ENCODE results near the gene PTH2.
"Not testable (repeated sequence)": the region's sequence is repeated elsewhere in the genome, so short reads cannot be mapped to it uniquely, and the experiment has no call there.

Gene PTH2, protein sequence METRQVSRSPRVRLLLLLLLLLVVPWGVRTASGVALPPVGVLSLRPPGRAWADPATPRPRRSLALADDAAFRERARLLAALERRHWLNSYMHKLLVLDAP

DNA sequence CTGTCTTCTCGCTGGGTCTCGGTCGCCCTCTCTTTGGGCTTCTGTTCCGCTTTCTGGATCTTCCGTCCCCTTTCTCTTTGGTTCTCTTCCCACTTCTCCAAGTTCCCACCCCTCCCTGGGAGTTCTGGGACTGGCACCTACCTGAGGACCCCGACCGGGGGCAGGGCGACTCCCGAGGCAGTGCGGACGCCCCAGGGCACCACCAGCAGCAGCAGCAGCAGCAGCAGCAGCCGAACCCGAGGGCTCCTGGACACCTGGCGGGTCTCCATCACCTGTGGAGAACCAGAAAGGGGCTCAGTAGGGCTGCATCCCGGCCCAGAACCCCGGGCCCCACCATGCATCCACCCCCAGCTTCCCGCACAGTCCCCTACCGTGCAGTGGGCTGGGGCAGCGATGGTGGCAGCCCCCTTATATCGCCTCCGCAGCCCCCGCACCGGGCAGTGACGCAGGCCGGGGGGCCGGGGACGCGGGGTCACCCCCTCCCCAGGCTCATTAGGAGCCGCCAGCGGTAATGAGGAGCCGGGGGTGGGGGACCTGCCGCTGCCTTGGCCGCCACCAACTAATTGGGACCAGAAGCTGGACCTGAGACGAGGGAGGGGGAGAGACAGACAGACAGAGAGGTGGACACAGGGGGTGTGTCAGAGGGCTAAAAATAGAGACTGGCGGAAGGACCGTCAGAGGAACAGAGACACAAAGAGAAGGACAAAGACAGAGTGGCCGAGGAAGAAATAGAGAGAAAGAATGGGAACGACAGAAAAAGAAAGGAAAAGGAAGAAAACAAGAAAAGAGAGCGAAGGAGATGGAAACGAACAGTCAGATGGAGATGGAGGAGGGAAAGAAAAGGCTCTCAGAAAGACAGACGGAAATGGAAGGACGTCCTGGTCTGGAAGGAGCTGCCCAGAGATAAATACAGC is at the start of gene PTH2:
PTH2 (minus strand) TSS at position 371 of the 914 bp plus-strand sequence; CDS start at position 269, 102 bp downstream.
- no peak for DNase-seq

DNA sequence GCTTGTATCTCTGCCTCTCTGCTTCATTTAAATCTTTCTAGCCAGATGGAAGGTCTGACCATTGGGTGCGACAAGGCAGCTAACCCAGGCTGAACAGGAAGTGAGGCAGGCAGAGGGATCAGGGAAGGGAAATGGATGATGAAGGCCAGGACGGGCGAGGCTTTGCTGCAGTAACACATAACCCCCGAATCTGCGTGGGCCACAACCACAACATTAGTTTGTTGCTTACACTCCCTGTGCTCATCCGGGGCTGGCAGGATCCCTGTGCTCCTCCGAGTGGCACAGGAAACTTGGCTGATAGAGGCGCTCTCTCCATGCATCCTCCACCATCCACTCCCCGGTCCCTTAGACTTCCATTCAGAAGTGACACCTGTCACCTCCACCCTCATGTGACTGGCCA is 49.7 kb upstream of the PTH2 start:
- no peak for DNase-seq

DNA sequence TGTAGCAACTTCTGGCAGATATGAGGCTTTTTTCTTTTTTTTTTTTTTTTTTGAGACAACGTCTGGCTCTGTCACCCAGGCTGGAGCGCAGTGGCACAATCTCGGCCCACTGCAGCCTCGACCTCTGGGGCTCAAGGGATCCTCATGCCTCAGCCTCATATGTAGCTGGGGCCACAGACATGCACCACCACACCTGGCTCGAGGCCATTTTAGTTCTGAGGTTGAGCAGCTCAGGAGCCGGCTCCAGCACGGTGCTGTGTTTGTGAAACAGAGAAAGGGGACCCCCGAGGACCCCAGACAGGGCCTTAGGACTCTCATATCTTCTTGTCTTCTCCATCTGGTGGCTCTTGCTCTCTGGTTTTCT is 47.4 kb upstream of the PTH2 start:
- DNase-seq, result no peak

DNA sequence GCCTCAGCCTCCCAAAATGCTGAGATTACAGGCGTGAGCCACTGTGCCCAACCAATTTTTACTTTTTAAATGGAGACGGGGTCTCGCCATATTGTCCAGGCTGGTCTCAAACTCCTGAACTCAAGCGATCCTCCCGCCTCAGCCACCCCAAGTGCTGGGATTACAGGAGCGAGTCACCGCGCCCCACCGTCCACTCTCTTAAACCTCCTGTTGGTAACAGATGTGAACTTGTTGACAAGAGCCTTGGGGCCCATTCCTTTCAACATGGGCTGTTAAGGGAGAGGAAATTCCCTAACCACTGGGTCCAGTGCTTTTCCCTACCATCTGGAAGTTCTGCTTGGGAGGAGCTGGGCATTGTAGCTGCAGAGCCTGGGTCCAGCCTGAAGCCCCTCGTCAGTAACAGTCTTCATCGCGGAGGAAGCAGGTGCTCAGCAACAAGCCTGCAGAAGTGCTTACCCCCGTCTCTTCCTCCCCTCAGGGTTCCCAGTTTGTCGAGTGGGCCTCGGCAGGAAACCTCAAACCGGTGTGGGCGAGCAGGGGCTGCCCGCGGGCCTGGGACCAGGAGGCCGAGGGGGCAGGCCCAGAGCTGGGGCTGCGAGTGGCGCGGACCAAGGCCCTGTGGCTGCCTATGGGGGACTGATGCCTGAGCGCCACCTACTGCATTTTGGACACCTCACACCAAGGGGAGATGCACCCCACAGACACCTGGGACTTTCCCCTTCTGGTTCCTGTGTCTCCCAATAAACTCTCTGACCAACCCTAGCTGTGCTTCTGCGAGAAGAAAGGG is 46.8 kb upstream of the PTH2 start:
- DNase-seq, result no peak

DNA sequence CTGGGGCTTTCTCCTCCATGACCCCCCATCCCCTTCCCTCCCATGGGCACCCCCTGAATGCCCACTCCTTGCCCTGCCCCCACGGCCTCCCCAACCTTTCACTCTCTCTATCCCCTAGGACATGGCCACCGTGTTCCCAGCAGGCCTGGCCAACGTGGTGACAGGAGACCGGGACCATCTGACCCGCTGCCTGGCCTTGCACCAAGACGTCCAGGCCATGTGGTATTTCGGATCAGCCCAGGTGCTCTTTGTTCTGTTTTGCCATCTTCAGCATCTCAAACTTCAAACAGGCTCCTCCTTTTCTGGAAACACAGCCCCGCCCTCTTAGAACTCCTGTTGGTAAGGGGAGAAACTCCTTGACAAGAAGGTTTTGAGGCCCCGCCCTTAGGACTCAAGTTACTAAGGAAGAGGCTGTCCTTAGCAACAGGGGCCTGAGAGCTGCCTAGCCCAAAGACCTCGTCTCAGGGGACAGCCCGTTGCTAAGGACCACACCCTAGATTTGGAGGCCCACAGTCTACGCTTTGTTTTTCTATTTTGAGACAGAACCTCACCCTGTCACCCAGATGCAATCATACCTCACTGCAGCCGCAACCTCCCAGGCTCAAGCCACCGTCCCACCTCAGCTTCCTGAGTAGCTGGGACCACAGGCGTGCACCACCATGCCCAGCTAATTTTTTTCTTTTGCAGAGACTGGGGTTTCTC is 45.7 kb upstream of the PTH2 start:
- no peak for DNase-seq

DNA sequence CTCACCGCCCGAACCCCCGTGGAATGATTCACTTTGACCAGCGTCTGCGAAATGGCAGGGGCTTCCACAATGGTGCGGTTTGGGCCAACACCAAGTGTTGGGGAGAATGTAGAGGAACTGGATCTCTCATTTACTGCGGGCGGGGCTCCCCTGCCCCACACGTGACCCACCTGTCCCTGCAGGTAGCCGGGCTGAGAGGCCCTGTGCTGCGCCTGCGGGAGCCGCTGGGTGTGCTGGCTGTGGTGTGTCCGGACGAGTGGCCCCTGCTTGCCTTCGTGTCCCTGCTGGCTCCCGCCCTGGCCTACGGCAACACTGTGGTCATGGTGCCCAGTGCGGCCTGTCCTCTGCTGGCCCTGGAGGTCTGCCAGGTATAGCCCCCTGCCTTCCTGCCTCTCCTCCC is 45.0 kb upstream of the PTH2 start:
- no peak for DNase-seq

DNA sequence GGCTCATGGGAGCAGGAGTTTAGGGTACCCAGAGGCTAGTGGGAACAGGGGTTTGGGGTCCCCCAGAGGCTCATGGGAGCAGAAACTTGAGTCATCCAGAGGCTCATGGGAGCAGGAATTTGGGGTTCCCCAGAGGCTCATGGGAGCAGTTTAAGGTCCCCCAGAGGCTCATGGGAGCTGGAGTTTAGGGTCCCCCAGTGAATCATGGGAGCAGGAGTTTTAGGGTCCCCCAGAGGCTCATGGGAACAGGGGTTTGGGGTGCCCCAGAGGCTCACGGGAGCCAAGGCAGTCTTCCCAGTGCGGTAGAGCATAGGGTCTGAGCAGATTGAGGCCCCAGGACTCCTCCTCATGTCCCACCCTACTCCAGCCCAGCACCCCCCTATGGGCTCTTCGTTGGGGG is 42.1 kb upstream of the PTH2 start:
- DNase-seq, result no peak

DNA sequence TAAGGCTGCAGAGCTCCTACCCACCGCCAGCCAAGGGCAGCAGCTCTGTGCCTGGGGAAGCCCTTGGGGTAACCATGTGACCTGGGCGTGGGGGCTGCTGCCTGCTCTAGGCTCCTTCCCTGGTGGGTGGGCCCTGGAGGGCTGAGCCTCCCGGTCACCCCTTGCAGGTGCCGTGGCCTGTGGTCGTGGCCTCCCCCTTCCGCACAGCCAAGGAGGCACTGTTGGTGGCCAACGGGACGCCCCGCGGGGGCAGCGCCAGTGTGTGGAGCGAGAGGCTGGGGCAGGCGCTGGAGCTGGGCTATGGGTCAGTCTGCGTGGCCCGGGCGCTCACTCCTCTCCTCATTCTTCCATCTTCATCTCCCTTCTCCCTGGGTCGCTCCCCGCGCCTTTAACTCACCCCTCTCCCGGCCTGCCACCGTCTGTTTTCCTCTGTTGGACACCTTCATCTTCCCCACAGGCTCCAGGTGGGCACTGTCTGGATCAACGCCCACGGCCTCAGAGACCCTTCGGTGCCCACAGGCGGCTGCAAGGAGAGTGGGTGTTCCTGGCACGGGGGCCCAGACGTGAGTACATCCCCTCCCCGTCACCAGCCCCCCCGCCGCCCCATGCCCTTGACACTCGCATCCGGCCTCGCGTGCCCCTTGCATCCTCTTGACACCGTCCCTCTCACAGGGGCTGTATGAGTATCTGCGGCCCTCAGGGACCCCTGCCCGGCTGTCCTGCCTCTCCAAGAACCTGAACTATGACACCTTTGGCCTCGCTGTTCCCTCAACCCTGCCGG is 40.9 kb upstream of the PTH2 start:
- DNase-seq, result no peak

DNA sequence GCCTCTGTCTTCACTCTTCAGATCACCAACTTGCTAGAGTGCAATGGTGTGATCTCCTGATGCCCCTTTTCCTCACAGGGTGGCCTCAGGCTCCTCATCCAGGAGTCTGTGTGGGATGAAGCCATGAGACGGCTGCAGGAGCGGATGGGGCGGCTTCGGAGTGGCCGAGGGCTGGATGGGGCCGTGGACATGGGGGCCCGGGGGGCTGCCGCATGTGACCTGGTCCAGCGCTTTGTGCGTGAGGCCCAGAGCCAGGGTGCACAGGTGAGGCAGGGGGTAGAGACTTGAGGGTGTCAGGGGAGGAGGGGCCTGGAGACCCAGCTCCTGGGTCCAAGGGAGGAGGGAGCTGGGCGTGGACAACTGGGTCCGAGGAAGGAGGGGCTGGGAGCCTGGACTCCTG is 39.3 kb upstream of the PTH2 start:
- DNase-seq, result no peak

DNA sequence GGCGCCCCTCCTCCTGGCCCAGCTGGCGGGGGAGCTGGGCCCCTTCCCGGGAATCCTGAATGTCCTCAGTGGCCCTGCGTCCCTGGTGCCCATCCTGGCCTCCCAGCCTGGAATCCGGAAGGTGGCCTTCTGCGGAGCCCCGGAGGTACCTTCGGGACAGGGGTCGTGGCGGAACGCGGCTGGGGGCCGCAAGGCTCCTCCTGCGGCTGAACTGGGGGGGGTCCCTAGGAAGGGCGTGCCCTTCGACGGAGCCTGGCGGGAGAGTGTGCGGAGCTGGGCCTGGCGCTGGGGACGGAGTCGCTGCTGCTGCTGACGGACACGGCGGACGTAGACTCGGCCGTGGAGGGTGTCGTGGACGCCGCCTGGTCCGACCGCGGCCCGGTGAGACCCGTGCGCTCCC is 38.4 kb upstream of the PTH2 start:
- no peak for DNase-seq

DNA sequence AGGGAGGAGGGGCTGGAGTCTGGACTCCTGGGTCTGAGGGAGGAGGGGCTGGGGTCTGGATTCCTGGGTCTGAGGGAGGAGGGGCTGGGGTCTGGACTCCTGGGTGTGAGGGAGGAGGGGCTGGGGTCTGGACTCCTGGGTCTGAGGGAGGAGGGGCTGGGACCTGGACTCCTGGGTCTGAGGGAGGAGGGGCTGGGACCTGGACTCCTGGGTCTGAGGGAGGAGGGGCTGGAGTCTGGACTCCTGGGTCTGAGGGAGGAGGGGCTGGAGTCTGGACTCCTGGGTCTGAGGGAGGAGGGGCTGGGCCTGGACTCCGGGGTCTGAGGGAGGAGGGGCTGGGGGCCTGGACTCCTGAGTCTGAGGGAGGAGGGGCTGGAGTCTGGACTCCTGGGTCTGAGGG is 37.9 kb upstream of the PTH2 start:
- not testable (repeated sequence) for DNase-seq

DNA sequence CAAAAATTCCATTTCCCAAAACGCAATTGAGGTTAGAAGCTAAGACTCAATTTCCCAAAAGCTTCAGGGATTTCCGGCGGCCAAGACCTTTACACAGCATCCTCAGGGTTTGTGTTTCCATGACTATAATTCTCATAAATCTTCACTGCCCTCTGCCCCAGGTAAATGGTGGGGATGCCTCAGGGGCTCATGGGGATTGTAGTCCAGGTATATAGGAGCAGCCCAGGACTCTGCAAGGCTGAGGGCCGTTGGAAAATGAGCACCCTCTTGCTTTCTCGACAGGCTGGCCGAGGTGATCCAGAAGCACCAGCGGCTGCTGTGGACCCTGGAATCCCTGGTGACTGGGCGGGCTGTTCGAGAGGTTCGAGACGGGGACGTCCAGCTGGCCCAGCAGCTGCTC is 36.1 kb upstream of the PTH2 start:
- DNase-seq, result no peak

DNA sequence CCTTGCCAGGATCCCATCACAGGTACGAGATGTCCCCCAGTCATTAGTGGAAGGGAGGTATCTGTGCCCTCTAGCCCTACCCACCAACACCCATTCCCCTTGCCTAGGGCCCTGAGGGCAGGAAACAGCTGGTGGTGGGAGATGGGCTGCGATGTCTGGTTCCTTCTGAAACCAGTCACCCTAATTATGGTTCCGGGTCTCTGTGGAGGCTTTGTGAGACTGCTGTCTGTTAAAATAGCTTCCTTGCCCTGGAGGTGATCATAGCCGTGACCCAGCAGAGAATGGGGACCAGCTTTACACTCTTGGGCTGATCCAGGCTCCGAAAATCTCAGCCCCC is 35.3 kb upstream of the PTH2 start:
- no peak for DNase-seq

DNA sequence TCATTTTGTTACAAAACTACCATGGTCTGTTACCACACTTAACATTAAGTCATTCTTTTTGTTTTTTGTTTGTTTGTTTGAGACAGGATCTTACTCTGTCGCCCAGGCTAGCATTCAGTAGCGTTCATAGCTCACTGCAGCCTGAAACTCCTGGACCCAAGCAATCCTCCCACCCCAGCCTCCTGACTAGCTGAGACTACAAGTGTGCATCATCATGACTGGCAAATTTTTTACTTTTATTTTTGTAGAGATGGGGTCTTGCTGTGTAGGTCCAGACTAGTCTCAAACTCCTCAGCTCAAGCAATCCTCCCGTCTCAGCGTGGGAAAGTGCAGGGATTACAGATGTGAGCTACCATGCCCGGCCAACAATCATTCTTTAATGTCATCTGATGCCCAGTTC is 33.1 kb upstream of the PTH2 start:
- no peak for DNase-seq

DNA sequence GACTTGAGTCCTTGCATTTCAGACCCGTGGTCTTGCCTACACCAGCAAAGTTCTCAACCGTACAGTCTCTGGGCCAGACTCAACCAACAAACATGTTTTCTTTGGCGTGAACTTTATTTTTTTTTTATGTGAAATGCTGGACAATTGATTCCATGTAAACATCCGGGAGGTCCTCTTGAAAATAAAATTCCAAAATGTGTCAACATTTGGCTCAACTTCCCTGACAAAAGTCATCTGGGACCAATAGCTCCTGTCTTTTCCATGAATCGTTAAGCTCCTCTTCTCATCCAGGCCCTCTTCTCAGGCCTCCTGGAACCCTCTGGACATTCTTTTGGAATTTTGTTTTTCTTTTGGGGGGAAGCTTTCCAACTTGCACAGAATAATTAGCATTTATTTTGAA is 32.5 kb upstream of the PTH2 start:
- DNase-seq, result no peak

DNA sequence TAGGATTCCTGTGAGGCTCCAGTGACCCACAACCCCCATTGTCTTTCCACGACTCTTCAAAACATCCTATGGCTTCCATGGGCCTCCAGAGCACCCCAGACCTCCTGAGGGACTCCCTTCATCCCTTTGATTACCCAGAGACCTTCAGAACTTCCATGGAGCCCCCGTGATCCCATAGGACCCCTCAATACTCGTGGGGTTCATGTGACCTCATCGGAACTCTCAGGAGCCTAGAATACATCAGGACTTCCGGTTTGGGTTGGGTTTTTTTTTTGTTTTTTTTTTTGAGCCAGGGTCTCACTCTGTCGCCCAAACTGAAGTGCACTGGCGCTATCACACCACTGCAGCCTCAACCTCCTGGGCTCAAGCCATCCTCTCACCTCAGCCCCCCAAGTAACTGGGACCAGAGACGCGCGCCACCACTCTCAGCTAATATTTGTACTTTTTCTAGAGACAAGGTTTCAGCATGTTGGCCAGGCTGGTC is 30.6 kb upstream of the PTH2 start:
- no peak for DNase-seq

DNA sequence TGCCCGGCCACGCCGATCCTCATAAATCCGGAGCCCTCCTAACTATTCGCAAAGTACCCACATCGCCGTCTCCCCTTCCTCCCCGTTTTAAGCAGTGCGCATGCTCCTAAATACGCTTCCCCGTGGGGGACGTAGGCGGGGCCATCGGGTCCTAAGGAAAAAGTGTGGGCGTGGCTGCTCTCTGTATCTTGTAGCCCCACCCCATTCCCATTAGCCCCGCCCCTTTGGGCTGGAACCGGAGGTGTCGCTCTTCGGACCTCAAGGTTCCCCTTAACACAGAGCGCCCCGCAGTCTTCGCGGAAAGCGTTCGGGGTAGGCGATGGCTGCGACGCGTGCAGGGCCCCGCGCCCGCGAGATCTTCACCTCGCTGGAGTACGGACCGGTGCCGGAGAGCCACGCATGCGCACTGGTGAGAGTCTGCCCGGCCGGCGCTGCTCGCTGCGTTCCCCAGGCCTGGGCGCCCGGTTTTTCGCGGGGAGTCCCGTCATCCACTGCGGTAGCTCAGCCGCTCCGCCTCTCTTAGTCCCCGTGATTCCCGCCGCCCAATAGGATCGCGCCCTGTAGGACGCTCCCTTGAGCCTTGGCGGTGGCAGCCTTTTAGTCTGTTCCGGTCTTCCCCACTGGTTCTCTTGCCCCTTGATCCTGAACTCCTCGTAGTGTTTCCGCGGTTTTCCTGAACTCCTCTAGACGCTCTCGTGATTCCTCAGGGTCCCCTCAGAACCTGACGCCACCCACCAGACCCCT is 29.9 kb upstream of the PTH2 start, which contains the start of gene ALDH16A1:
ALDH16A1 (plus strand) TSS at position 213 of the 744 bp plus-strand sequence; CDS start at position 320, 107 bp downstream.
- DNase-seq, result peak; percentile 97

DNA sequence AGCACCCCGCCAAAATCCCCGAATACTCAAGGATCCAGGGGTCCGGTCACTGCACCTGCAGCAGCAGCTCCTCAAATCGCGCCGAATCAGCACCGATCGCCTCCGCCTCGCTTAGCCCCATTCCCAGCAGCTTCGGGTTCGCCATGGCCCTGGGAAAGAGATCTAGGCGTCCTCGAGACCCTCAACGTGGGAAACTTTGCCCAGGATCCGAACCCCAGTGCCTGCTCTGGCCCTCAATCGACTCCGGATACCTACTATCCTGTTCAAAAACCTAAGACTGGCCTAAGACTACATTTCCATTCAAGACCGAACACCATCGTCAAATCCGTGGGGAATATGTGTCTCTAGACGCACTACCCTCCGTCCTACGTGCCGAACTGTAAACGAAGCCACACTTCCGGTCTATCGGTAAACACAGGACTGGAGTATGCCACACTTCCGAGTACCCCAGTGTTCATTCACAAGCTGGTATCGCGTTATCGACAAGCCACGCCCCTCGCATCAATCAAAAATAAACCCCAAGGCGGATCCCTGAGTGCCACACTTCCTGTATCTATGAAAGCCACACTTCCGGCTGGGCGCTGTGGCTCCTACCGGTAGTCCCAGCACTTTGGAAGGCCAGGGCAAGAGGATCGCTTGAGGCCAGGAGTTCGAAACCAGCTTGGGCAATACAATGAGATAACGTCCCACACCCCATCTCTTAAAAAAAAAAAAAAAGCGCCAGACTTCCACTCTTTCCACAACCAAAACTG is 28.4 kb upstream of the PTH2 start, which contains the start of gene PIH1D1:
PIH1D1 (minus strand) TSS at position 385 of the 752 bp plus-strand sequence; CDS start at position 145, 240 bp downstream.
- peak; percentile 99 for DNase-seq

DNA sequence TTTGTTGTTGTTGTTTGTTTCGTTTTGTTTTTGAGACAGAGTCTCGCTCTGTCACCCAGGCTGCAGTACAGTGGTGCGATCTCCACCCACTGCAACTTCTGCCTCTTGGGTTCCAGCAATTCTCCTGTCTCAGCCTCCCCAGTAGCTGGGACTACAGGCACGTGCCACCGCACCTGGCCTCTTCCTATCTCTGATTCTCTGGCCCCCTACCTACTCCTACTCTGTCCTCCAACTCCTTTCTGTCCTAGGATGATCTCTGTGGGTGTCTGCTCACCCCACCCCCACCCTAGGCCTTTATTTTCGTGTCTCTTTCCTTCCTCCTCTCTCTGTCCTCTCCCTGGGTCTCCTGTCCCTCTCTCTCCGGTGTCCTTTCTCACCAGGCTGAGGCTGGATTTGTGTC is 27.2 kb upstream of the PTH2 start:
- DNase-seq, result no peak

DNA sequence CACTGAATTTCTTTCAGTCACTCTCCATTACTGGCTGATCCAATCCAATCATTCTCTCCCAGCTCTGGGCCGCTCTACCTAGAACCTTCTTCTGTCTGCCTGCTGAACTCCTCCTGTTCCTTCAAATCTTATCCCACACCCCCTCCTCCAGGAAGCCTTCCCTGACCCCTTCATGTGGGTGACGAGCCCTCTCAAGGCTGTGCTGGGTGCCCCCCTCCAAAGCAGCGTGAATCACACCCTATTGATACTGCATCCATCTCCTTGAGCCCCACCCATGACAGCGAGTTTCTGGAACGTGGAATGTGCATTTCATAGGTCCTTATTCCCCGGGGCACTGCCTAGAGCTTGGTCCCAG is 25.2 kb upstream of the PTH2 start:
- no peak for DNase-seq
